ENCODE results near the gene PTPN3. TPM values are rescaled to one million over a fixed set of nuclear protein-coding genes. Genes with fewer than 3 reads are reported as not detected.
"Not testable (repeated sequence)": the region's sequence is repeated elsewhere in the genome, so short reads cannot be mapped to it uniquely, and the experiment has no call there.

Gene PTPN3
- polyA plus RNA-seq, 2 of the 4 experiments (the other 2 are of a cell fraction) = 8.9 to 20.3 TPM

GRCh38 chr9:109360771-109361170 lies 137.3 kb downstream of the PTPN3 start:
- no peak overlapping the region for H3K4me2 ChIP-seq
- POLR2A ChIA-PET = no interaction called here
- 71% methylated on average over 5 of the region's 5 CpGs for WGBS (ENCODE audit: missing lambda C conversion rate)
- H3K4me3 ChIP-seq = no peak overlapping the region
- CTCF ChIA-PET = interaction anchor here (0.9 to 2.3 kb wide), 3 partner anchors 39 to 583 kb away, joined by 3 to 6 read pairs (median 3); no protein-coding TSS in a partner anchor
- no peak for TF ChIP-seq CBX2 (IDR thresholded peaks at IDR 0.05; ENCODE audit: borderline replicate concordance, low read depth)
- TF ChIP-seq HMGXB4 (CRISPR knock-in tag; IDR thresholded peaks at IDR 0.05; ENCODE audit: borderline replicate concordance) = no peak
- TF ChIP-seq CHD2 (IDR thresholded peaks at IDR 0.05; ENCODE audit: low read length, partially characterized antibody) = no peak
- TF ChIP-seq SMC3 (IDR thresholded peaks at IDR 0.05) = no peak
- TF ChIP-seq EP300 (IDR thresholded peaks at IDR 0.05) = no peak
- TF ChIP-seq SREBF2 (IDR thresholded peaks at IDR 0.05) = no peak
- no peak for TF ChIP-seq ATOH8 (CRISPR knock-in tag; IDR thresholded peaks at IDR 0.05; ENCODE audit: low read depth)
- TF ChIP-seq HDAC2 (IDR thresholded peaks at IDR 0.05) = no peak
- no peak for TF ChIP-seq HOXB13 (CRISPR knock-in tag; IDR thresholded peaks at IDR 0.05; ENCODE audit: low read depth)
- no peak for TF ChIP-seq POLR2A (IDR thresholded peaks at IDR 0.05; ENCODE audit: low read length)
- no peak for TF ChIP-seq EHF (CRISPR knock-in tag; IDR thresholded peaks at IDR 0.05)
- H3K9me3 ChIP-seq = no peaks in the 10 kb centered on the region
- DNase-seq (ENCODE audit: low read depth in 1 of 2, low spot score in 1 of 2) = no peak
- no peak for FAIRE-seq
- ATAC-seq = no peak
- H3K4me1 ChIP-seq = no peaks in the 10 kb centered on the region
- H3K27ac ChIP-seq = no peak overlapping the region

- POLR2A ChIA-PET; H3K4me3 ChIP-seq; H3K9me3 ChIP-seq; DNase-seq (ENCODE audit: low read depth in 1 of 2, low spot score in 1 of 2); ATAC-seq; H3K4me1 ChIP-seq; H3K27ac ChIP-seq; H3K4me2 ChIP-seq; FAIRE-seq: not testable (repeated sequence)
- 75% methylated on average over 8 of the region's 8 CpGs for WGBS (ENCODE audit: missing lambda C conversion rate)
- CTCF ChIA-PET = interaction anchor here (0.9 to 2.3 kb wide), 4 partner anchors 8 to 176 kb away, joined by 3 to 6 read pairs (median 4); no protein-coding TSS in a partner anchor
Observed at GRCh38 chr9:109358968-109359603, 139.0 kb downstream of the PTPN3 start.

- Histone ChIP-seq H3K4me2 (no peak overlapping the region), H3K4me1 (no peaks in the 10 kb centered on the region; the same call in 2 of the 3 replicates), H3K27ac (no peak overlapping the region), H3K4me3 (no peak overlapping the region), H3K9me3 (no peaks in the 10 kb centered on the region)
- no peak for TF ChIP-seq BHLHE40 (IDR thresholded peaks at IDR 0.05; ENCODE audit: low read depth, low read length)
- no peak for TF ChIP-seq REST (IDR thresholded peaks at IDR 0.05)
- TF ChIP-seq GATA3 (IDR thresholded peaks at IDR 0.05; ENCODE audit: borderline replicate concordance) = no peak
- TF ChIP-seq EHMT2 (IDR thresholded peaks at IDR 0.05; ENCODE audit: low read depth) = no peak
- no peak for TF ChIP-seq JUN (IDR thresholded peaks at IDR 0.05)
- no peak for TF ChIP-seq FOSB (CRISPR knock-in tag; IDR thresholded peaks at IDR 0.05)
- no peak for TF ChIP-seq MYC (IDR thresholded peaks at IDR 0.05; ENCODE audit: borderline replicate concordance, low read length)
- TF ChIP-seq BCL3 (IDR thresholded peaks at IDR 0.05) = no peak
- TF ChIP-seq MAX (IDR thresholded peaks at IDR 0.05) = no peak
- no peak for TF ChIP-seq NR3C1 (IDR thresholded peaks at IDR 0.05)
- TF ChIP-seq ATOH8 (CRISPR knock-in tag; IDR thresholded peaks at IDR 0.05; ENCODE audit: low read depth) = no peak
- ATAC-seq (no peak; a peak in 1 of 6 replicates), FAIRE-seq (no peak), DNase-seq (ENCODE audit: low read depth in 1 of 2, low spot score in 1 of 2) (no peak)
- CTCF ChIA-PET = interaction anchor here (1.4 to 1.7 kb wide), 2 partner anchors 11 to 13 kb away, joined by 3 to 4 read pairs; no protein-coding TSS in a partner anchor
- 78% methylated on average over 21 of the region's 21 CpGs for WGBS (ENCODE audit: missing lambda C conversion rate)
- POLR2A ChIA-PET = no interaction called here
Observed at GRCh38 chr9:109355564-109356297, 142.4 kb downstream of the PTPN3 start.
